Right lobe of liver (tissue), 4 donors: ENCODE results near the gene THPO.
"Not testable (repeated sequence)": the region's sequence is repeated elsewhere in the genome, so short reads cannot be mapped to it uniquely, and the experiment has no call there.

Experiments
- CTCF ChIP-seq, 4 donors: fragments of 200-600 bp in 3 of 4; fragments of 450-650 bp in 1 of 4; IDR thresholded peaks; one replicate each; pipeline versions ENCODE4 v1.5.1 to v1.8.0; 2016 to 2022; ENCODE audit warnings: antibody characterized with exemption in 4 of 4, mild to moderate bottlenecking in 2 of 4
- POLR2A ChIP-seq: fragments of 450-650 bp; IDR thresholded peaks from one replicate; pipeline ENCODE4 v1.6.1; 2017; ENCODE audit warnings: antibody characterized with exemption, mild to moderate bottlenecking
- donor health status: DM: no; HTN: no; CAD: no.
- donor health status: DM: no; HTN: no; CAD: no.
- donor health status: DM: no; HTN: yes; CAD: no.

- TF ChIP-seq POLR2A; CTCF (IDR thresholded peaks at IDR 0.05): not testable (repeated sequence)
Measured at GRCh38 chr3:184339451-184340135, 38.4 kb downstream of the THPO start.
